Bronchial epithelial cell (primary cell): Measurements from ENCODE around the gene ZDHHC19. TPM values are rescaled to one million over a fixed set of nuclear protein-coding genes. Genes with fewer than 3 reads are reported as not detected.

ENCODE experiments used
- total RNA-seq: library from RNA; depleted of rRNA; stranded (reverse); fragments of >200 nt; gene quantifications from 2 replicates; pipeline ENCODE4 v1.2.1, GENCODE V29; 2014

The ZDHHC19 gene
- total RNA-seq, 1 donor from 2014 or later = not detected

Other genes starting within 250 kb of the ZDHHC19 start
- 70.4 and 106 TPM in 2 replicates for gene TFRC, start 129.3 kb downstream of the ZDHHC19 start, total RNA-seq
- gene SLC51A, start 5.1 kb upstream of the ZDHHC19 start, total RNA-seq = 0.26 TPM in 1 of 2 replicates, not detected in the other
- gene PCYT1A, start 76.3 kb upstream of the ZDHHC19 start, total RNA-seq = 52.9 and 68.9 TPM in 2 replicates
- gene DYNLT2B, start 106.8 kb upstream of the ZDHHC19 start, total RNA-seq = 17.1 and 19.7 TPM in 2 replicates
- gene TM4SF19, start 127.0 kb upstream of the ZDHHC19 start, total RNA-seq = 2.1 and 6.5 TPM in 2 replicates
- 11.8 and 17.0 TPM in 2 replicates for gene UBXN7, start 221.0 kb upstream of the ZDHHC19 start, total RNA-seq